K562 (cell line): ENCODE data around the gene SPOUT1. TPM values are rescaled to one million over a fixed set of nuclear protein-coding genes. Genes with fewer than 3 reads are reported as not detected.

Experiments
- CBX1 ChIP-seq: sonication (generic); IDR thresholded peaks from 2 replicates; pipeline ENCODE4 v1.6.1; 2016; ENCODE audit warnings: antibody characterized with exemption, low read depth, mild to moderate bottlenecking
- CEBPG ChIP-seq, 3 experiments: fragments of 200-800 bp in 1 of 3; sonication (Bioruptor generic) in 1 of 3; sonication (generic) in 1 of 3; formaldehyde crosslinking in 1 of 3; IDR thresholded peaks in 2 of 3; conservative IDR thresholded peaks in 1 of 3; 2 replicates each; pipeline versions ENCODE4 v1.6.1 to v1.8.0; 2016 to 2022; ENCODE audit warnings: missing compliant biosample characterization in 2 of 3, missing genetic modification characterization in 2 of 3, mild to moderate bottlenecking in 1 of 3, missing genetic modification reagents in 1 of 3
- JUN ChIP-seq, 2 experiments: sonication (generic) in 1 of 2; formaldehyde crosslinking in 1 of 2; IDR thresholded peaks; 2 replicates each; pipeline versions ENCODE4 v1.6.1 to v1.8.0; 2012 to 2022; ENCODE audit warnings: borderline replicate concordance in 2 of 2, mild to moderate bottlenecking in 2 of 2, improper control_type of control experiment in 1 of 2, low read depth in 1 of 2, low read length in 1 of 2, missing genetic modification reagents in 1 of 2
- KLF1 ChIP-seq: fragments of 450-650 bp; IDR thresholded peaks from 2 replicates; pipeline ENCODE4 v1.6.1; 2016; ENCODE audit warnings: missing genetic modification characterization, missing compliant biosample characterization
- MNT ChIP-seq, 2 experiments: fragments of 450-650 bp; conservative IDR thresholded peaks; 2 replicates each; pipeline ENCODE4 v1.6.1; 2017; ENCODE audit warnings: mild to moderate bottlenecking in 2 of 2, moderate library complexity in 2 of 2
- NCOA4 ChIP-seq: fragments of 450-650 bp; IDR thresholded peaks from 2 replicates; pipeline ENCODE4 v1.6.1; 2018; ENCODE audit warnings: mild to moderate bottlenecking; ENCODE audit not compliant: partially characterized antibody
- YY1 ChIP-seq, 3 experiments: IDR thresholded peaks; 2 replicates each; pipeline ENCODE4 v1.6.1; 2011; ENCODE audit warnings: low read length in 2 of 3, mild to moderate bottlenecking in 2 of 3, moderate library complexity in 2 of 3, borderline replicate concordance in 1 of 3, control low read depth in 1 of 3, low read depth in 1 of 3; ENCODE audit not compliant: insufficient read depth in 3 of 3, insufficient replicate concordance in 2 of 3, control insufficient read depth in 1 of 3, insufficient read length in 1 of 3; ENCODE audit errors: extremely low read depth in 1 of 3
- ZNF12 ChIP-seq: sonication (generic); formaldehyde crosslinking; IDR thresholded peaks from 2 replicates; pipeline ENCODE4 v1.4.0; 2020; ENCODE audit warnings: mild to moderate bottlenecking, missing genetic modification reagents
- ZNF318 ChIP-seq, 2 experiments: fragments of 450-650 bp; IDR thresholded peaks; 2 replicates each; pipeline ENCODE4 v1.6.1; 2016; ENCODE audit warnings: mild to moderate bottlenecking in 2 of 2, borderline replicate concordance in 1 of 2, low read depth in 1 of 2, moderate library complexity in 1 of 2
- ZNF766 ChIP-seq: fragments of 200-800 bp; sonication (Bioruptor generic); conservative IDR thresholded peaks from 2 replicates; pipeline ENCODE4 v1.6.1; 2016; ENCODE audit warnings: missing genetic modification characterization, missing compliant biosample characterization
- polyA plus RNA-seq, 8 experiments: library from polyadenylated mRNA; depleted of rRNA in 4 of 8; stranded (reverse) in 5 of 8; unstranded in 3 of 8; fragments of >200 nt; fragmentation: Nextera tagmentation in 2 of 8; fragmentation: Illumina TruSeq in 1 of 8; extraction: Ambion mirVana in 2 of 8; extraction: Trizol in 1 of 8; gene quantifications; 2 replicates each; pipeline versions ENCODE4 v1.2.1 to v1.2.3, GENCODE V29; 2011 to 2014; ENCODE audit warnings: inconsistent platforms in 1 of 8, missing spikeins in 1 of 8
- total RNA-seq, 7 experiments: library from RNA; depleted of rRNA in 6 of 7; stranded (reverse); fragments of >200 nt in 6 of 7; fragmentation: Illumina TruSeq in 2 of 7; extraction: Trizol in 2 of 7; gene quantifications; 2 replicates each; pipeline versions ENCODE4 v1.2.1 to v1.2.3, GENCODE V29; 2011 to 2021; ENCODE audit warnings: low replicate concordance in 1 of 7

Gene SPOUT1
- total and polyA plus RNA-seq, 9 of the 15 experiments (the other 6 are each of a cell fraction or from before 2014, with no cell fraction given) = 10.6 to 121 (median 37.4) TPM

- TF ChIP-seq JUN (IDR thresholded peaks at IDR 0.05; ENCODE audit: borderline replicate concordance, low read depth, low read length) = 0 out of 2 replicates have a peak, but pooled peaks have one; percentile 7
- TF ChIP-seq JUN (CRISPR knock-in tag; IDR thresholded peaks at IDR 0.05; ENCODE audit: borderline replicate concordance) = 0 out of 2 replicates have a peak, but pooled peaks have one; percentile 59
- TF ChIP-seq MNT (conservative IDR thresholded peaks at IDR 0.05) = peak; percentile 68 to 80
- 0 out of 2 replicates have a peak, but pooled peaks have one; percentile 56 for TF ChIP-seq ZNF12 (CRISPR knock-in tag)
- peak; percentile 68; the same call in 1 of the 2 replicates for TF ChIP-seq KLF1 (tag)
- TF ChIP-seq ZNF766 = no peak
- TF ChIP-seq CBX1 = 0 out of 2 replicates have a peak, but pooled peaks have one; percentile 30
- no peak for TF ChIP-seq NCOA4
- peak in 2 of 3 experiments; percentile 59 to 73 for TF ChIP-seq YY1 (IDR thresholded peaks at IDR 0.05; ENCODE audit: borderline replicate concordance in 1 of 3, control insufficient read depth in 1 of 3, extremely low read depth in 1 of 3, insufficient read depth in 3 of 3, insufficient read length in 1 of 3, insufficient replicate concordance in 2 of 3, low read depth in 1 of 3, low read length in 2 of 3)
- TF ChIP-seq ZNF318 (IDR thresholded peaks at IDR 0.05; ENCODE audit: borderline replicate concordance in 1 of 2, low read depth in 1 of 2) = no peak
- TF ChIP-seq CEBPG (CRISPR knock-in tag; IDR thresholded peaks at IDR 0.05) = no peak
- TF ChIP-seq CEBPG (tag; conservative IDR thresholded peaks at IDR 0.05 in 1 of 2, IDR thresholded peaks at IDR 0.05 in 1 of 2) = no peak
Measured at GRCh38 chr9:128818099-128818838, 11.3 kb downstream of the SPOUT1 start, which contains the start of gene ENDOG (continued).
